K562 (cell line): ENCODE data around the gene ZBTB49. TPM values are rescaled to one million over a fixed set of nuclear protein-coding genes. Genes with fewer than 3 reads are reported as not detected.

Experiments
- CBFA2T3 ChIP-seq: fragments of 450-650 bp; IDR thresholded peaks from 2 replicates; pipeline ENCODE4 v1.6.1; 2017
- CTBP1 ChIP-seq: fragments of 450-650 bp; IDR thresholded peaks from 2 replicates; pipeline ENCODE4 v1.6.1; 2016; ENCODE audit warnings: borderline replicate concordance
- CXXC5 ChIP-seq: fragments of 250-450 bp; sonication (Bioruptor Pico); IDR thresholded peaks from 2 replicates; pipeline ENCODE4 v1.8.0; 2022; ENCODE audit warnings: inconsistent platforms, mild to moderate bottlenecking, moderate library complexity
- ETV6 ChIP-seq, 3 experiments: fragments of 150-350 bp in 1 of 3; sonication (generic) in 1 of 3; formaldehyde crosslinking in 1 of 3; IDR thresholded peaks; 2 replicates each; pipeline versions ENCODE4 v1.6.1 to v1.8.0; 2014 to 2022; ENCODE audit warnings: borderline replicate concordance in 2 of 3, low read depth in 2 of 3, antibody characterized with exemption in 1 of 3, low read length in 1 of 3, mild to moderate bottlenecking in 1 of 3, missing genetic modification reagents in 1 of 3
- GTF2E2 ChIP-seq: fragments of 200-800 bp; sonication (Bioruptor generic); IDR thresholded peaks from 2 replicates; pipeline ENCODE4 v1.6.1; 2016; ENCODE audit warnings: missing genetic modification characterization, missing compliant biosample characterization
- KAT2B ChIP-seq: IDR thresholded peaks from one replicate; pipeline ENCODE4 v1.6.1; 2012; ENCODE audit warnings: low read depth, mild to moderate bottlenecking, control low read depth, inconsistent platforms, low read length, moderate library complexity
- MAZ ChIP-seq, 2 experiments: fragments of 450-650 bp in 1 of 2; sonication (generic) in 1 of 2; formaldehyde crosslinking; IDR thresholded peaks in 1 of 2; conservative IDR thresholded peaks in 1 of 2; 2 replicates each; pipeline versions ENCODE4 v1.4.0 to v1.5.0; 2020; ENCODE audit warnings: mild to moderate bottlenecking in 1 of 2, missing genetic modification reagents in 1 of 2
- NFRKB ChIP-seq: fragments of 450-650 bp; IDR thresholded peaks from 2 replicates; pipeline ENCODE4 v1.6.1; 2016; ENCODE audit warnings: low read depth
- PTRF ChIP-seq: fragments of 450-650 bp; IDR thresholded peaks from 2 replicates; pipeline ENCODE4 v1.6.1; 2016; ENCODE audit warnings: mild to moderate bottlenecking, missing genetic modification characterization, missing compliant biosample characterization
- PYGO2 ChIP-seq: fragments of 450-650 bp; IDR thresholded peaks from 2 replicates; pipeline ENCODE4 v1.6.1; 2016; ENCODE audit warnings: mild to moderate bottlenecking, missing genetic modification characterization, moderate library complexity, missing compliant biosample characterization
- SMAD4 ChIP-seq: fragments of 250-450 bp; sonication (Bioruptor Pico); conservative IDR thresholded peaks from 2 replicates; pipeline ENCODE4 v1.8.0; 2021; ENCODE audit warnings: inconsistent platforms, mild to moderate bottlenecking, moderate library complexity
- TBL1XR1 ChIP-seq, 2 experiments: IDR thresholded peaks; 2 replicates each; pipeline ENCODE4 v1.6.1; 2012; ENCODE audit warnings: improper control_type of control experiment in 2 of 2, low read length in 2 of 2, mild to moderate bottlenecking in 1 of 2
- ZNF146 ChIP-seq: IDR thresholded peaks from one replicate; pipeline ENCODE4 v1.6.1; 2018; ENCODE audit warnings: missing compliant biosample characterization; ENCODE audit not compliant: unreplicated experiment
- ZNF589 ChIP-seq: fragments of 200-800 bp; sonication (Bioruptor generic); IDR thresholded peaks from 2 replicates; pipeline ENCODE4 v1.6.1; 2016; ENCODE audit warnings: low read depth, missing genetic modification characterization, missing compliant biosample characterization
- ZNF592 ChIP-seq: fragments of 450-650 bp; IDR thresholded peaks from 2 replicates; pipeline ENCODE4 v1.6.1; 2017; ENCODE audit warnings: antibody characterized with exemption, mild to moderate bottlenecking
- ZNF766 ChIP-seq: fragments of 200-800 bp; sonication (Bioruptor generic); conservative IDR thresholded peaks from 2 replicates; pipeline ENCODE4 v1.6.1; 2016; ENCODE audit warnings: missing genetic modification characterization, missing compliant biosample characterization
- ZNF77 ChIP-seq: fragments of 250-450 bp; sonication (Bioruptor Pico); IDR thresholded peaks from 2 replicates; pipeline ENCODE4 v1.5.0; 2020
- polyA plus RNA-seq, 8 experiments: library from polyadenylated mRNA; depleted of rRNA in 4 of 8; stranded (reverse) in 5 of 8; unstranded in 3 of 8; fragments of >200 nt; fragmentation: Nextera tagmentation in 2 of 8; fragmentation: Illumina TruSeq in 1 of 8; extraction: Ambion mirVana in 2 of 8; extraction: Trizol in 1 of 8; gene quantifications; 2 replicates each; pipeline versions ENCODE4 v1.2.1 to v1.2.3, GENCODE V29; 2011 to 2014; ENCODE audit warnings: inconsistent platforms in 1 of 8, missing spikeins in 1 of 8
- total RNA-seq, 7 experiments: library from RNA; depleted of rRNA in 6 of 7; stranded (reverse); fragments of >200 nt in 6 of 7; fragmentation: Illumina TruSeq in 2 of 7; extraction: Trizol in 2 of 7; gene quantifications; 2 replicates each; pipeline versions ENCODE4 v1.2.1 to v1.2.3, GENCODE V29; 2011 to 2021; ENCODE audit warnings: low replicate concordance in 1 of 7
- TF ChIP-seq, protein P1 (sequence below): sonication (generic); formaldehyde crosslinking; IDR thresholded peaks from 2 replicates; pipeline ENCODE4 v1.8.0; 2022; ENCODE audit warnings: mild to moderate bottlenecking, missing genetic modification reagents, borderline replicate concordance
- TF ChIP-seq, protein P2 (sequence below), 2 experiments: fragments of 250-450 bp in 1 of 2; fragments of 450-650 bp in 1 of 2; sonication (Bioruptor Pico) in 1 of 2; IDR thresholded peaks; 2 replicates each; pipeline versions ENCODE4 v1.6.1 to v1.8.0; 2016 to 2021; ENCODE audit warnings: mild to moderate bottlenecking in 2 of 2, moderate library complexity in 2 of 2, missing compliant biosample characterization in 1 of 2, missing genetic modification characterization in 1 of 2

ZBTB49 gene
- total and polyA plus RNA-seq, 9 of the 15 experiments (the other 6 are each of a cell fraction or from before 2014, with no cell fraction given): 0.49 to 8.0 (median 4.2) TPM

- no peak for TF ChIP-seq ETV6 (IDR thresholded peaks at IDR 0.05; ENCODE audit: borderline replicate concordance in 1 of 2, low read depth in 2 of 2, low read length in 1 of 2)
- TF ChIP-seq ETV6 (CRISPR knock-in tag; IDR thresholded peaks at IDR 0.05; ENCODE audit: borderline replicate concordance): no peak
- peak; percentile 69 for TF ChIP-seq ZNF766
- TF ChIP-seq NFRKB: 0 out of 2 replicates have a peak, but pooled peaks have one; percentile 32
- TF ChIP-seq CTBP1: peak; percentile 68; the same call in 1 of the 2 replicates
- no peak for TF ChIP-seq ZNF146
- peak in 1 of 2 experiments; percentile 36; a peak in 1 of 4 replicates for TF ChIP-seq MAZ (CRISPR knock-in tag; conservative IDR thresholded peaks at IDR 0.05 in 1 of 2, IDR thresholded peaks at IDR 0.05 in 1 of 2)
- TF ChIP-seq CXXC5 (CRISPR knock-in tag): peak; percentile 40
- TF ChIP-seq, protein P1, sequence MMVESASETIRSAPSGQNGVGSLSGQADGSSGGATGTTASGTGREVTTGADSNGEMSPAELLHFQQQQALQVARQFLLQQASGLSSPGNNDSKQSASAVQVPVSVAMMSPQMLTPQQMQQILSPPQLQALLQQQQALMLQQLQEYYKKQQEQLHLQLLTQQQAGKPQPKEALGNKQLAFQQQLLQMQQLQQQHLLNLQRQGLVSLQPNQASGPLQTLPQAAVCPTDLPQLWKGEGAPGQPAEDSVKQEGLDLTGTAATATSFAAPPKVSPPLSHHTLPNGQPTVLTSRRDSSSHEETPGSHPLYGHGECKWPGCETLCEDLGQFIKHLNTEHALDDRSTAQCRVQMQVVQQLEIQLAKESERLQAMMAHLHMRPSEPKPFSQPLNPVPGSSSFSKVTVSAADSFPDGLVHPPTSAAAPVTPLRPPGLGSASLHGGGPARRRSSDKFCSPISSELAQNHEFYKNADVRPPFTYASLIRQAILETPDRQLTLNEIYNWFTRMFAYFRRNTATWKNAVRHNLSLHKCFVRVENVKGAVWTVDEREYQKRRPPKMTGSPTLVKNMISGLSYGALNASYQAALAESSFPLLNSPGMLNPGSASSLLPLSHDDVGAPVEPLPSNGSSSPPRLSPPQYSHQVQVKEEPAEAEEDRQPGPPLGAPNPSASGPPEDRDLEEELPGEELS (CRISPR knock-in tag): 0 out of 2 replicates have a peak, but pooled peaks have one; percentile 42
- 0 out of 4 replicates have a peak, but pooled peaks of 1 of the 2 experiments have one; percentile 20 for TF ChIP-seq TBL1XR1 (IDR thresholded peaks at IDR 0.05; ENCODE audit: low read length in 2 of 2)
- peak; percentile 71 for TF ChIP-seq SMAD4 (CRISPR knock-in tag)
- no peak for TF ChIP-seq PYGO2 (tag)
- peak; percentile 61; the same call in 1 of the 2 replicates for TF ChIP-seq ZNF589 (CRISPR knock-in tag)
- peak; percentile 95 for TF ChIP-seq CBFA2T3
- TF ChIP-seq KAT2B: no peak
- no peak for TF ChIP-seq ZNF77
- no peak for TF ChIP-seq GTF2E2 (tag)
- TF ChIP-seq, protein P2, sequence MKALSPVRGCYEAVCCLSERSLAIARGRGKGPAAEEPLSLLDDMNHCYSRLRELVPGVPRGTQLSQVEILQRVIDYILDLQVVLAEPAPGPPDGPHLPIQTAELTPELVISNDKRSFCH (CRISPR knock-in tag; IDR thresholded peaks at IDR 0.05): no peak
- TF ChIP-seq, protein P2 (tag; IDR thresholded peaks at IDR 0.05): peak; percentile 89
- TF ChIP-seq ZNF592: peak; percentile 96
- TF ChIP-seq PTRF (tag): peak; percentile 63; the same call in 1 of the 2 replicates
These were observed 33.9 kb downstream of the ZBTB49 start (continued) for GRCh38 chr4:4323705-4324534.
